H1 (cell line): ENCODE data around the gene KIAA0040. TPM values are rescaled to one million over a fixed set of nuclear protein-coding genes. Genes with fewer than 3 reads are reported as not detected.

Experiments used
- CTCF ChIA-PET: fragments of 300-600 bp; sonication (Branson Sonifier 250); formaldehyde crosslinking; loops from one replicate; lab custom pipeline; 2021; ENCODE audit not compliant: partially characterized antibody; lab: Charles Lee
- POLR2A ChIA-PET: fragments of 300-600 bp; sonication (Branson Sonifier 250); formaldehyde crosslinking; loops from one replicate; lab custom pipeline; 2021; ENCODE audit warnings: inconsistent platforms; ENCODE audit not compliant: partially characterized antibody; lab: Charles Lee
- DNase-seq, 2 experiments: peaks; one replicate each; pipeline versions ENCODE4 v3.0.0 to v3.0.0-alpha.2; 2010 to 2022; ENCODE audit warnings: low spot score in 2 of 2, low read depth in 1 of 2, mixed read lengths in 1 of 2
- FAIRE-seq: peaks from 2 replicates; lab custom pipeline; 2011; peaks lifted over from hg19 to GRCh38; lab: Jason Lieb, UNC
- H2AFZ ChIP-seq: 2 replicates; pipeline ENCODE4 v1.8.1; 2012; ENCODE audit warnings: low read length, inconsistent platforms
- H2AK5ac ChIP-seq: 2 replicates; pipeline ENCODE4 v1.6.1; 2013; ENCODE audit warnings: low read depth, low read length
- H2BK120ac ChIP-seq: replicated peaks from 2 replicates; pipeline ENCODE3; 2013; ENCODE audit warnings: low read depth, low read length, inconsistent platforms
- H2BK12ac ChIP-seq: 2 replicates; pipeline ENCODE4 v1.6.1; 2013; ENCODE audit warnings: low read depth, low read length
- H2BK15ac ChIP-seq: 2 replicates; pipeline ENCODE4 v1.6.1; 2013; ENCODE audit warnings: low read length
- H2BK20ac ChIP-seq: 2 replicates; pipeline ENCODE4 v1.6.1; 2013; ENCODE audit warnings: low read length
- H2BK5ac ChIP-seq: 2 replicates; pipeline ENCODE4 v1.6.1; 2013; ENCODE audit warnings: low read depth, low read length
- H3K14ac ChIP-seq: 2 replicates; pipeline ENCODE4 v1.6.1; 2013; ENCODE audit warnings: inconsistent platforms; ENCODE audit not compliant: insufficient read length
- H3K18ac ChIP-seq: 2 replicates; pipeline ENCODE4 v1.6.1; 2013; ENCODE audit warnings: low read length; ENCODE audit errors: extremely low read depth
- H3K23ac ChIP-seq: 2 replicates; pipeline ENCODE4 v1.6.1; 2013; ENCODE audit warnings: inconsistent platforms; ENCODE audit not compliant: insufficient read length
- H3K23me2 ChIP-seq: 2 replicates; pipeline ENCODE4 v1.6.1; 2013; ENCODE audit warnings: low read depth, low read length
- H3K27ac ChIP-seq: 2 replicates; pipeline ENCODE4 v1.6.1; 2011; ENCODE audit warnings: low read depth, low read length, inconsistent platforms
- H3K27me3 ChIP-seq, 4 experiments: replicated peaks in 1 of 4; 1 replicate in 1 of 4; 2 replicates in 3 of 4; pipeline versions ENCODE4 v1.6.1 to v1.8.1; 2011 to 2013; ENCODE audit warnings: low read length in 3 of 4, mild to moderate bottlenecking in 3 of 4, inconsistent platforms in 2 of 4, mixed read lengths in 2 of 4, moderate library complexity in 1 of 4; ENCODE audit not compliant: control insufficient read depth in 3 of 4, insufficient read depth in 3 of 4; ENCODE audit errors: extremely low read depth in 1 of 4
- H3K36me3 ChIP-seq, 4 experiments: 2 replicates each; pipeline versions ENCODE4 v1.6.1 to v1.8.1; 2011 to 2013; ENCODE audit warnings: mild to moderate bottlenecking in 4 of 4, low read length in 3 of 4, moderate library complexity in 2 of 4, control low read depth in 1 of 4, inconsistent platforms in 1 of 4; ENCODE audit not compliant: insufficient read depth in 4 of 4, control insufficient read depth in 2 of 4
- H3K4ac ChIP-seq: replicated peaks from 2 replicates; pipeline ENCODE3; 2013; ENCODE audit warnings: low read length, low read depth, mixed read lengths, inconsistent platforms; ENCODE audit not compliant: insufficient read length
- H3K4me1 ChIP-seq, 4 experiments: replicated peaks in 1 of 4; 1 replicate in 1 of 4; 2 replicates in 3 of 4; pipeline versions ENCODE4 v1.6.1 to v1.8.1; 2011 to 2013; ENCODE audit warnings: low read length in 3 of 4, inconsistent platforms in 2 of 4, mixed read lengths in 1 of 4; ENCODE audit not compliant: insufficient read depth in 4 of 4, control insufficient read depth in 3 of 4
- H3K4me2 ChIP-seq, 2 experiments: 2 replicates each; pipeline versions ENCODE4 v1.6.1 to v1.8.1; 2011 to 2013; ENCODE audit warnings: low read depth in 2 of 2, low read length in 2 of 2, control low read depth in 1 of 2, inconsistent platforms in 1 of 2, mild to moderate bottlenecking in 1 of 2; ENCODE audit not compliant: insufficient read depth in 1 of 2
- H3K4me3 ChIP-seq, 4 experiments: fragments of 200-600, 300-600 bp in 1 of 4; sonication (generic), shearing (Covaris generic), sonication (Bioruptor Twin) in 1 of 4; 2 replicates each; pipeline versions ENCODE4 v1.5.1 to v1.8.1; 2011 to 2016; ENCODE audit warnings: low read length in 4 of 4, low read depth in 3 of 4, control low read depth in 2 of 4, inconsistent platforms in 2 of 4, mild to moderate bottlenecking in 2 of 4, mixed read lengths in 1 of 4, moderate library complexity in 1 of 4; ENCODE audit not compliant: insufficient read depth in 2 of 4; ENCODE audit errors: extremely low read depth in 1 of 4
- H3K56ac ChIP-seq: replicated peaks from 2 replicates; pipeline ENCODE3; 2013; ENCODE audit warnings: low read depth, mild to moderate bottlenecking, mixed read lengths, low read length, inconsistent platforms; ENCODE audit not compliant: insufficient read length
- H3K79me1 ChIP-seq: 2 replicates; pipeline ENCODE4 v1.6.1; 2013; ENCODE audit warnings: low read depth, low read length, control low read depth
- H3K79me2 ChIP-seq, 2 experiments: 2 replicates each; pipeline versions ENCODE4 v1.6.1 to v1.8.1; 2012 to 2013; ENCODE audit warnings: low read length in 2 of 2, mild to moderate bottlenecking in 2 of 2, inconsistent platforms in 1 of 2; ENCODE audit not compliant: insufficient read depth in 2 of 2, control insufficient read depth in 1 of 2
- H3K9ac ChIP-seq, 4 experiments: replicated peaks in 1 of 4; 1 replicate in 1 of 4; 2 replicates in 3 of 4; pipeline versions ENCODE4 v1.6.1 to v1.8.1; 2011 to 2013; ENCODE audit warnings: low read depth in 3 of 4, low read length in 3 of 4, control low read depth in 2 of 4, mild to moderate bottlenecking in 2 of 4, moderate library complexity in 2 of 4, inconsistent platforms in 1 of 4; ENCODE audit errors: extremely low read depth in 1 of 4
- H3K9me3 ChIP-seq, 2 experiments: 2 replicates each; pipeline versions ENCODE4 v1.6.1 to v1.8.1; 2012 to 2013; ENCODE audit warnings: mild to moderate bottlenecking in 2 of 2, moderate library complexity in 2 of 2, control low read depth in 1 of 2, inconsistent platforms in 1 of 2, low read depth in 1 of 2, low read length in 1 of 2, mixed read lengths in 1 of 2; ENCODE audit not compliant: insufficient read depth in 2 of 2
- H4K20me1 ChIP-seq, 2 experiments: replicated peaks in 1 of 2; 2 replicates each; pipeline versions ENCODE3 to v1.8.1; 2011 to 2013; ENCODE audit warnings: inconsistent platforms in 2 of 2, low read length in 2 of 2, mild to moderate bottlenecking in 1 of 2; ENCODE audit not compliant: insufficient read depth in 2 of 2, control insufficient read depth in 1 of 2
- H4K5ac ChIP-seq: 2 replicates; pipeline ENCODE4 v1.6.1; 2013; ENCODE audit warnings: low read length, low read depth, mixed read lengths, inconsistent platforms; ENCODE audit not compliant: insufficient read length
- H4K8ac ChIP-seq: 2 replicates; pipeline ENCODE4 v1.8.0; 2013; ENCODE audit warnings: mild to moderate bottlenecking, moderate library complexity, low read length, inconsistent platforms; ENCODE audit not compliant: insufficient read depth; ENCODE audit errors: extremely low read depth
- H4K91ac ChIP-seq: replicated peaks from 2 replicates; pipeline ENCODE3; 2013; ENCODE audit warnings: low read length, mixed read lengths, inconsistent platforms; ENCODE audit not compliant: insufficient read length
- ASH2L ChIP-seq: fragments of 200-600, 300-600 bp; sonication (generic); IDR thresholded peaks from one replicate; pipeline ENCODE4 v1.7.1; 2017; ENCODE audit warnings: low read length
- CBX5 ChIP-seq: fragments of 300-800, 300-1000 bp; sonication (generic); IDR thresholded peaks from 2 replicates; pipeline ENCODE4 v1.7.1; 2016; ENCODE audit warnings: antibody characterized with exemption, low read length, low read depth
- CBX8 ChIP-seq: fragments of 300-800, 300-1000 bp; sonication (generic); IDR thresholded peaks from 2 replicates; pipeline ENCODE4 v1.7.1; 2016; ENCODE audit warnings: low read depth, low read length, borderline replicate concordance
- CREB1 ChIP-seq: IDR thresholded peaks from 2 replicates; pipeline ENCODE4 v1.6.1; 2012; ENCODE audit warnings: inconsistent platforms
- EGR1 ChIP-seq: IDR thresholded peaks from 2 replicates; pipeline ENCODE4 v1.6.1; 2011; ENCODE audit warnings: low read depth, low read length, borderline replicate concordance
- EZH2 ChIP-seq: fragments of 200-600 bp; sonication (generic); IDR thresholded peaks from 2 replicates; pipeline ENCODE4 v1.7.1; 2012; ENCODE audit warnings: low read depth, mild to moderate bottlenecking, moderate library complexity, low read length, inconsistent platforms; ENCODE audit not compliant: severe bottlenecking
- JUN ChIP-seq: IDR thresholded peaks from 2 replicates; pipeline ENCODE4 v1.6.1; 2011; ENCODE audit warnings: low read depth, mild to moderate bottlenecking, improper control_type of control experiment, low read length
- RXRA ChIP-seq: IDR thresholded peaks from 2 replicates; pipeline ENCODE4 v1.6.1; 2011; ENCODE audit warnings: low read depth, mild to moderate bottlenecking, low read length, moderate library complexity; ENCODE audit not compliant: insufficient read depth
- SP2 ChIP-seq: IDR thresholded peaks from 2 replicates; pipeline ENCODE4 v1.6.1; 2012; ENCODE audit warnings: mild to moderate bottlenecking, low read length, inconsistent platforms
- SRF ChIP-seq: IDR thresholded peaks from 2 replicates; pipeline ENCODE4 v1.6.1; 2011; ENCODE audit warnings: mild to moderate bottlenecking, low read depth, low read length, moderate library complexity
- TAF1 ChIP-seq: IDR thresholded peaks from 2 replicates; pipeline ENCODE4 v1.6.1; 2011; ENCODE audit warnings: mild to moderate bottlenecking, low read depth, low read length
- TBP ChIP-seq: IDR thresholded peaks from 2 replicates; pipeline ENCODE4 v1.6.1; 2011; ENCODE audit warnings: low read depth, low read length, improper control_type of control experiment
- WGBS, 2 experiments: shearing (Covaris generic) in 1 of 2; methylation state at CpG; one replicate each; pipeline versions ENCODE4 v1.1.6 to v1.1.7; 2013 to 2015; ENCODE audit warnings: low lambda C conversion rate in 2 of 2, mixed read lengths in 2 of 2, inconsistent platforms in 1 of 2, low coverage in 1 of 2, missing lambda C conversion rate in 1 of 2; ENCODE audit not compliant: insufficient replicate concordance in 2 of 2, insufficient coverage in 1 of 2, insufficient read length in 1 of 2; ENCODE audit errors: extremely low coverage in 1 of 2, missing lambda C conversion rate in 1 of 2; 5-methylcytosine and 5-hydroxymethylcytosine counted together
- polyA plus RNA-seq, 7 experiments: library from polyadenylated mRNA; depleted of rRNA in 3 of 7; stranded (reverse) in 5 of 7; unstranded in 2 of 7; fragments of >200 nt in 5 of 7; fragments of 200-250 nt in 2 of 7; gene quantifications; 1 replicate in 5 of 7; 2 replicates in 1 of 7; 4 replicates in 1 of 7; pipeline versions ENCODE4 v1.2.1 to v1.2.3, GENCODE V29; 2011 to 2013; ENCODE audit warnings: missing spikeins in 2 of 7, mixed read lengths in 2 of 7
- total RNA-seq: library from RNA; stranded (reverse); fragmentation: NEBNext Ultra II Directional; extraction: Animal tissue kit (Norgen Biotek cat#: 25700); gene quantifications from 2 replicates; pipeline ENCODE4 v1.2.1, GENCODE V29; 2021
- TF ChIP-seq, protein P1 (sequence below): IDR thresholded peaks from 2 replicates; pipeline ENCODE4 v1.6.1; 2012; ENCODE audit warnings: inconsistent platforms

KIAA0040 gene
- total and polyA plus RNA-seq, 2 of the 8 experiments (the other 6 are each of a cell fraction or from before 2014, with no cell fraction given): 11.0 to 14.1 TPM

GRCh38 chr1:175114996-175115395, 77.6 kb downstream of the KIAA0040 start:
- no peaks in the 10 kb centered on the region for H3K4me1 ChIP-seq
- no peak overlapping the region for H3K18ac ChIP-seq
- H4K91ac ChIP-seq: no peak overlapping the region
- no peak overlapping the region for H2BK120ac ChIP-seq
- H3K23ac ChIP-seq: no peak overlapping the region
- H3K4ac ChIP-seq: no peak overlapping the region
- no peaks in the 10 kb centered on the region for H3K23me2 ChIP-seq
- no peak for FAIRE-seq
- no peak overlapping the region for H3K4me2 ChIP-seq
- no peak overlapping the region for H3K4me3 ChIP-seq
- H2BK20ac ChIP-seq: 0 out of 2 replicates have a peak overlapping the region, but pooled peaks have one; percentile 44
- H3K36me3 ChIP-seq: no peaks in the 10 kb centered on the region
- H4K5ac ChIP-seq: no peak overlapping the region
- H3K79me1 ChIP-seq: no peaks in the 10 kb centered on the region
- H3K56ac ChIP-seq: no peak overlapping the region
- ChIA-PET CTCF (interaction anchor here (0.9 to 7.0 kb wide), 14 partner anchors 9 to 202 kb away, joined by 3 to 54 read pairs (median 6); partner anchors contain the start of gene TNN), POLR2A (interaction anchor here (1.0 to 1.3 kb wide), 2 partner anchors 16 to 41 kb away, joined by 3 to 4 read pairs; no protein-coding TSS in a partner anchor)
- no peak overlapping the region for H2BK5ac ChIP-seq
- 80% methylated on average over 2 of the region's 2 CpGs; no CpG with 5 or more reads in 1 of the 2 experiments for WGBS, 2 experiments
- H4K20me1 ChIP-seq: no peaks in the 10 kb centered on the region
- H3K14ac ChIP-seq: no peak overlapping the region
- H3K9me3 ChIP-seq: peaks cover 0 to 6% of the 10 kb centered on the region in 2 experiments; a peak in 1 of 4 replicates
- no peak for DNase-seq
- H3K9ac ChIP-seq: no peak overlapping the region
- no peaks in the 10 kb centered on the region for H3K79me2 ChIP-seq
- no peak overlapping the region for H2BK12ac ChIP-seq
- H3K27me3 ChIP-seq: no peaks in the 10 kb centered on the region
- H2AFZ ChIP-seq: 0 out of 2 replicates have a peak overlapping the region, but pooled peaks have one; percentile 32
- H4K8ac ChIP-seq: no peak overlapping the region
- H2BK15ac ChIP-seq: no peak overlapping the region
- H2AK5ac ChIP-seq: no peak overlapping the region
- no peak overlapping the region for H3K27ac ChIP-seq
- TF ChIP-seq TBP: no peak
- no peak for TF ChIP-seq SRF
- no peak for TF ChIP-seq RXRA
- no peak for TF ChIP-seq SP2
- no peak for TF ChIP-seq TAF1
- no peak for TF ChIP-seq CBX5
- TF ChIP-seq CBX8: no peak
- no peak for TF ChIP-seq ASH2L
- TF ChIP-seq JUN: no peak
- TF ChIP-seq EZH2: no peak
- no peak for TF ChIP-seq EGR1
- TF ChIP-seq CREB1: no peak
- TF ChIP-seq, protein P1, sequence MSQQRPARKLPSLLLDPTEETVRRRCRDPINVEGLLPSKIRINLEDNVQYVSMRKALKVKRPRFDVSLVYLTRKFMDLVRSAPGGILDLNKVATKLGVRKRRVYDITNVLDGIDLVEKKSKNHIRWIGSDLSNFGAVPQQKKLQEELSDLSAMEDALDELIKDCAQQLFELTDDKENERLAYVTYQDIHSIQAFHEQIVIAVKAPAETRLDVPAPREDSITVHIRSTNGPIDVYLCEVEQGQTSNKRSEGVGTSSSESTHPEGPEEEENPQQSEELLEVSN: no peak
